ENCODE results near the gene IFNAR1.

DNA sequence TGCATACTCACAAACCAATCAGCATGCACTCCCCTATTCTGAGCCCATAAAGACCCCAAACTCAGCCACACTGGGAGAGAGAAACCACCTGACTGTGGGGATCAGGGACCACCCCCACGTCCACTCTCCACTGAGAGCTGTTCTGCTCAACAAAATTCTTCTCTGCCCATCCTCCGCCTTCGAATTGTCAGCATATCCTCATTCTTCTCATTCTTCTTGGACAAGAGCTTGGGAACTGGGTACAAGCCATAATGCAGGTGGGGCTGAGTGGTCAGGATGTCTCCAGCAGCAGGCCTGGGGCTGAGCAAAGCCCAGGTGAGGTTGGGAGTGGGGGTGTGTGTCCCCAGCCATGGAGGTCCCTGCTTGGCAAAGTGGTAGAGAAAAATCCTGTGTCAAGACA is 43.8 kb downstream of the IFNAR1 start:
- TF ChIP-seq, protein P1, sequence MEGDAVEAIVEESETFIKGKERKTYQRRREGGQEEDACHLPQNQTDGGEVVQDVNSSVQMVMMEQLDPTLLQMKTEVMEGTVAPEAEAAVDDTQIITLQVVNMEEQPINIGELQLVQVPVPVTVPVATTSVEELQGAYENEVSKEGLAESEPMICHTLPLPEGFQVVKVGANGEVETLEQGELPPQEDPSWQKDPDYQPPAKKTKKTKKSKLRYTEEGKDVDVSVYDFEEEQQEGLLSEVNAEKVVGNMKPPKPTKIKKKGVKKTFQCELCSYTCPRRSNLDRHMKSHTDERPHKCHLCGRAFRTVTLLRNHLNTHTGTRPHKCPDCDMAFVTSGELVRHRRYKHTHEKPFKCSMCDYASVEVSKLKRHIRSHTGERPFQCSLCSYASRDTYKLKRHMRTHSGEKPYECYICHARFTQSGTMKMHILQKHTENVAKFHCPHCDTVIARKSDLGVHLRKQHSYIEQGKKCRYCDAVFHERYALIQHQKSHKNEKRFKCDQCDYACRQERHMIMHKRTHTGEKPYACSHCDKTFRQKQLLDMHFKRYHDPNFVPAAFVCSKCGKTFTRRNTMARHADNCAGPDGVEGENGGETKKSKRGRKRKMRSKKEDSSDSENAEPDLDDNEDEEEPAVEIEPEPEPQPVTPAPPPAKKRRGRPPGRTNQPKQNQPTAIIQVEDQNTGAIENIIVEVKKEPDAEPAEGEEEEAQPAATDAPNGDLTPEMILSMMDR (IDR thresholded peaks at IDR 0.05), result no peak
- no peak for TF ChIP-seq POLR2A (IDR thresholded peaks at IDR 0.05)

All from transverse colon (tissue), 3 donors.